ENCODE measurements around the gene SERPINB10.

The SERPINB10 gene

GRCh38 chr18:63947051-63947790 is 39.5 kb downstream of the SERPINB10 start:
- no peak for DNase-seq (ENCODE audit: low read depth)

GRCh38 chr18:63949068-63949737 is 41.4 kb downstream of the SERPINB10 start, which contains the start of gene HMSD:
HMSD (plus strand) TSS chr18:63949301; CDS start chr18:63953456, 4,155 bp downstream.
- no peak for DNase-seq (ENCODE audit: low read depth)

- DNase-seq (ENCODE audit: low read depth) = no peak
Measured at GRCh38 chr18:63951302-63951705, 43.5 kb downstream of the SERPINB10 start.

GRCh38 chr18:63953811-63954210 is 46.1 kb downstream of the SERPINB10 start:
- DNase-seq (ENCODE audit: low read depth) = no peak

GRCh38 chr18:63956755-63957154 is 49.0 kb downstream of the SERPINB10 start:
- DNase-seq (ENCODE audit: low read depth) = peak; percentile 23

- no peak for DNase-seq (ENCODE audit: low read depth)
Measured at GRCh38 chr18:63960891-63961290, 53.1 kb downstream of the SERPINB10 start.

- DNase-seq (ENCODE audit: low read depth) = no peak
Measured at GRCh38 chr18:63961435-63961980, 53.8 kb downstream of the SERPINB10 start.

- DNase-seq (ENCODE audit: low read depth) = no peak
Measured at GRCh38 chr18:63962137-63962536, 54.4 kb downstream of the SERPINB10 start.

GRCh38 chr18:63963615-63964256 is 56.0 kb downstream of the SERPINB10 start:
- DNase-seq (ENCODE audit: low read depth) = peak; percentile 43

- DNase-seq (ENCODE audit: low read depth) = no peak
Measured at GRCh38 chr18:63964908-63965307, 57.1 kb downstream of the SERPINB10 start.

GRCh38 chr18:63965716-63966330 is 58.1 kb downstream of the SERPINB10 start:
- no peak for DNase-seq (ENCODE audit: low read depth)

GRCh38 chr18:63969942-63970808 is 62.4 kb downstream of the SERPINB10 start, which contains the start of gene SERPINB8:
SERPINB8 (plus strand) TSS chr18:63970081; CDS start chr18:63978309, 8,228 bp downstream.
- peak; percentile 89 for DNase-seq (ENCODE audit: low read depth)

- DNase-seq (ENCODE audit: low read depth) = no peak
Measured at GRCh38 chr18:63970809-63971205, 63.0 kb downstream of the SERPINB10 start.

GRCh38 chr18:63971320-63972001 is 63.7 kb downstream of the SERPINB10 start:
- DNase-seq (ENCODE audit: low read depth) = no peak

- DNase-seq (ENCODE audit: low read depth) = no peak
Measured at GRCh38 chr18:63972002-63972376, 64.2 kb downstream of the SERPINB10 start.

GRCh38 chr18:63974991-63975390 is 67.2 kb downstream of the SERPINB10 start:
- DNase-seq (ENCODE audit: low read depth) = no peak

- DNase-seq (ENCODE audit: low read depth) = no peak
Measured at GRCh38 chr18:63975628-63976027, 67.9 kb downstream of the SERPINB10 start.

GRCh38 chr18:63977040-63977439 is 69.3 kb downstream of the SERPINB10 start:
- DNase-seq (ENCODE audit: low read depth) = no peak

GRCh38 chr18:63979409-63979920 is 71.7 kb downstream of the SERPINB10 start:
- peak; percentile 31 for DNase-seq (ENCODE audit: low read depth)

- DNase-seq (ENCODE audit: low read depth) = no peak
Measured at GRCh38 chr18:63980027-63980426, 72.3 kb downstream of the SERPINB10 start.

All from GM04504 (cell line).